DOHH2 (cell line): ENCODE measurements around the gene URB1.
"Not testable (repeated sequence)": the region's sequence is repeated elsewhere in the genome, so short reads cannot be mapped to it uniquely, and the experiment has no call there.

Experiments
- H3F3A ChIP-seq: fragments of 200-600 bp; sonication (generic), shearing (Covaris generic); 2 replicates; pipeline ENCODE4 v1.6.0; 2016; ENCODE audit warnings: antibody characterized with exemption, mild to moderate bottlenecking; ENCODE audit not compliant: control insufficient read depth, insufficient read depth
- H3K27ac ChIP-seq: fragments of 200-600 bp; sonication (generic); 2 replicates; pipeline ENCODE4 v1.5.1; 2014; ENCODE audit warnings: low read depth, mild to moderate bottlenecking, low read length, moderate library complexity
- H3K27me3 ChIP-seq: fragments of 200-600 bp; sonication (generic); 2 replicates; pipeline ENCODE4 v1.6.1; 2014; ENCODE audit warnings: mild to moderate bottlenecking, low read length, mixed read lengths; ENCODE audit not compliant: control insufficient read depth
- H3K36me3 ChIP-seq: fragments of 200-600 bp; sonication (generic); 2 replicates; pipeline ENCODE4 v1.6.1; 2014; ENCODE audit warnings: mild to moderate bottlenecking, low read length, moderate library complexity, mixed read lengths; ENCODE audit not compliant: control insufficient read depth
- H3K4me1 ChIP-seq: fragments of 200-600 bp; sonication (generic); 2 replicates; pipeline ENCODE4 v1.6.1; 2014; ENCODE audit warnings: mild to moderate bottlenecking, low read length, mixed read lengths; ENCODE audit not compliant: control insufficient read depth
- H3K4me2 ChIP-seq: fragments of 200-600 bp; sonication (generic); 2 replicates; pipeline ENCODE4 v1.6.0; 2014; ENCODE audit warnings: mild to moderate bottlenecking, low read length, moderate library complexity
- H3K4me3 ChIP-seq: fragments of 200-600 bp; sonication (generic); 2 replicates; pipeline ENCODE4 v1.5.1; 2014; ENCODE audit warnings: mild to moderate bottlenecking, low read length, mixed read lengths
- H3K79me2 ChIP-seq: fragments of 200-600 bp; sonication (generic); 2 replicates; pipeline ENCODE4 v1.6.1; 2014; ENCODE audit warnings: mild to moderate bottlenecking, low read length, mixed read lengths; ENCODE audit not compliant: control insufficient read depth
- H3K9me2 ChIP-seq: fragments of 200-600 bp; sonication (generic); replicated peaks from 2 replicates; pipeline ENCODE4 v1.6.1; 2014; ENCODE audit warnings: mild to moderate bottlenecking, low read length, mixed read lengths; ENCODE audit not compliant: control insufficient read depth
- H3K9me3 ChIP-seq: fragments of 200-600 bp; sonication (generic); 2 replicates; pipeline ENCODE4 v1.6.1; 2014; ENCODE audit warnings: antibody characterized with exemption, low read length, mixed read lengths; ENCODE audit not compliant: control insufficient read depth, insufficient read depth
- H4K20me1 ChIP-seq: fragments of 200-600 bp; sonication (generic); 2 replicates; pipeline ENCODE4 v1.6.0; 2014; ENCODE audit warnings: low read depth, mild to moderate bottlenecking, antibody characterized with exemption, low read length, moderate library complexity; ENCODE audit not compliant: control insufficient read depth, insufficient read depth
- CTCF ChIP-seq: fragments of 200-600 bp; sonication (generic); IDR thresholded peaks from one replicate; pipeline ENCODE4 v1.5.1; 2014; ENCODE audit warnings: antibody characterized with exemption, mild to moderate bottlenecking, low read depth, low read length; ENCODE audit not compliant: poor library complexity, severe bottlenecking
- EZH2phosphoT487 ChIP-seq: fragments of 200-600 bp; sonication (generic); IDR thresholded peaks from 2 replicates; pipeline ENCODE4 v1.6.1; 2017; ENCODE audit warnings: borderline replicate concordance, mild to moderate bottlenecking, antibody characterized with exemption, low read length, moderate library complexity, mixed read lengths

URB1 gene

GRCh38 chr21:32270748-32271147 is 122.1 kb downstream of the URB1 start:
- no peaks in the 10 kb centered on the region for H4K20me1 ChIP-seq
- no peak for TF ChIP-seq CTCF
- TF ChIP-seq EZH2phosphoT487: no peak
- H3K9me3 ChIP-seq: no peaks in the 10 kb centered on the region
- no peaks in the 10 kb centered on the region for H3K27me3 ChIP-seq
- H3F3A ChIP-seq: no peaks in the 10 kb centered on the region; the same call in 1 of the 2 replicates
- peaks cover 78% of the 10 kb centered on the region for H3K36me3 ChIP-seq
- no peaks in the 10 kb centered on the region for H3K9me2 ChIP-seq
- no peaks in the 10 kb centered on the region for H3K4me1 ChIP-seq
- no peak overlapping the region for H3K27ac ChIP-seq
- no peak overlapping the region for H3K4me2 ChIP-seq
- H3K4me3 ChIP-seq: no peak overlapping the region
- H3K79me2 ChIP-seq: peaks cover 24% of the 10 kb centered on the region

- H3K4me1 ChIP-seq, H3K9me2 ChIP-seq, H3K9me3 ChIP-seq, H4K20me1 ChIP-seq, H3K79me2 ChIP-seq, H3F3A ChIP-seq, H3K27ac ChIP-seq, H3K4me2 ChIP-seq, H3K4me3 ChIP-seq, H3K27me3 ChIP-seq: not testable (repeated sequence)
- H3K36me3 ChIP-seq: peaks cover 33% of the 10 kb centered on the region
Measured at GRCh38 chr21:32265321-32265720, 127.5 kb downstream of the URB1 start.

- TF ChIP-seq EZH2phosphoT487 (no peak), CTCF (no peak)
- no peak overlapping the region for H3K27ac ChIP-seq
- H3K27me3 ChIP-seq: peaks cover 6% of the 10 kb centered on the region
- H3K4me3 ChIP-seq: no peak overlapping the region
- no peaks in the 10 kb centered on the region for H3K4me1 ChIP-seq
- H3K9me2 ChIP-seq: no peaks in the 10 kb centered on the region
- peaks cover 3% of the 10 kb centered on the region for H3K36me3 ChIP-seq
- H3K4me2 ChIP-seq: no peak overlapping the region
- H3K9me3 ChIP-seq: no peaks in the 10 kb centered on the region
- H3K79me2 ChIP-seq: no peaks in the 10 kb centered on the region
- no peaks in the 10 kb centered on the region for H4K20me1 ChIP-seq
- no peaks in the 10 kb centered on the region for H3F3A ChIP-seq
Measured at GRCh38 chr21:32261929-32262328, 130.9 kb downstream of the URB1 start.
